HG03521 (cell line): ENCODE measurements around the gene PRDM16.

Experiments used
- ATAC-seq: cut with Tn5 transposase; IDR thresholded peaks from one replicate; pipeline ENCODE4 v1.9.1; 2021; ENCODE audit warnings: mild to moderate bottlenecking, moderate library complexity; ENCODE audit not compliant: unreplicated experiment

The PRDM16 gene

GRCh38 chr1:3475839-3476573, 407.0 kb downstream of the PRDM16 start:
- ATAC-seq = no peak

DNA sequence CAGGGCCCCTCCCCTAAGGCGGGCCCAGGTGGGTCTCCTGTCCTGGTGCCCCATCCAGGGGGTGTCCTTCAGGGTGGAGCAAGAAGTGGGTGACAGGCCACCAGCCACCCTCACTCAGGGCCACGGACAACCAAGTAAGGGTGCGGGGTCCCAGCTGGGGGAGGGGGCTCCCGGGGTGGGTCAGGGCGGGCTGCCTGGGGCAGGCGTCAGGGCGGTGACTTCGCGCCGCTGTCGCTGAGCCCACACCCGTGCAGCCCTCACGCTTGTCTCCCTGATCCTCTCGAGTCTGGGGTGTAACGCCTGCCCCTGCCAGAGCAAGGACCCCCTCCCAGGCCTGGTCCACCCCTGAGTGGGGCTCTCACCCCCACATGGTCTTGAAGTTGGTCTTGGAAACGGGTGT, 407.7 kb downstream of the PRDM16 start:
- no peak for ATAC-seq

- no peak for ATAC-seq
Observed at GRCh38 chr1:3477241-3477995, 408.4 kb downstream of the PRDM16 start.

DNA sequence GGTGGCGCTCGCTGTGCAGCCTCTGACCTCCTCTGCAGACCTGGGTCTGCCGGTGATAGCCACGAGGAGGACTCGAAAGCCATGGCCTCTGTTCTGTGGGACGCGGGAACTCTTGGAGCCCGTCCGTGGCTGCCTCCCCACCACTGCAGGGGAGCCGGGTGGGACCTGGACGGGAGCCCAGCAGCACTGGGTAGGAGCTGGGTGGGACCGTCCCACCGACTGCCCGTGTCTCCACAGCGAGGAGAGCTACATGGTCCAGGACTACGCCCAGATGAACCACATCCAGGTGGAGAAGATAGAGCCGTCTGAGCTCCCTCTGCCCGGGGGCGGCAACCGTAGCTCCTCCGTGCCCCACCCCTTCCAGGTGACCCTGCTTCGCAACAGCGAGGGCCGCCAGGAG, 409.2 kb downstream of the PRDM16 start:
- no peak for ATAC-seq

GRCh38 chr1:3479511-3480368, 410.7 kb downstream of the PRDM16 start:
- no peak for ATAC-seq

GRCh38 chr1:3480369-3480719, 411.3 kb downstream of the PRDM16 start:
- ATAC-seq = no peak

DNA sequence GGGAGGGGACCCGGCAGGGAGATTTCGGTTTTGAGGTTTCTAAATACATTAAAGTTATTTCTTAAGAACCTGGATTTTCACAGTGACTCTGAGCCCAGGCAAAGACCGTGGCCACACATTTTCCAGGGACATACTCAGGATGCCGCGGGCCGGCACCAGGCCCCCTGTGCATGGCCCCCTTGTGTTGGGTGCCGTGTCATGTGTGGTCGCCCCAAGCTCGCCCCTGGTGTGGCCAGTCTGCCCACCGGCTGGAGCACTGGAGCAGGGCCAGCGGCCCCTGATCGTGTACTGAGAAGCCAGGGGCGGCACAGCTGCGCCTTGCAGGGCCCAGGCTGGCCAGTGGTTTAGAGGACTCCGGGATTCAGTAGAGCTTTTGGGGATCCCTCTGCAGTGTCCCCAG, 412.0 kb downstream of the PRDM16 start:
- no peak for ATAC-seq

DNA sequence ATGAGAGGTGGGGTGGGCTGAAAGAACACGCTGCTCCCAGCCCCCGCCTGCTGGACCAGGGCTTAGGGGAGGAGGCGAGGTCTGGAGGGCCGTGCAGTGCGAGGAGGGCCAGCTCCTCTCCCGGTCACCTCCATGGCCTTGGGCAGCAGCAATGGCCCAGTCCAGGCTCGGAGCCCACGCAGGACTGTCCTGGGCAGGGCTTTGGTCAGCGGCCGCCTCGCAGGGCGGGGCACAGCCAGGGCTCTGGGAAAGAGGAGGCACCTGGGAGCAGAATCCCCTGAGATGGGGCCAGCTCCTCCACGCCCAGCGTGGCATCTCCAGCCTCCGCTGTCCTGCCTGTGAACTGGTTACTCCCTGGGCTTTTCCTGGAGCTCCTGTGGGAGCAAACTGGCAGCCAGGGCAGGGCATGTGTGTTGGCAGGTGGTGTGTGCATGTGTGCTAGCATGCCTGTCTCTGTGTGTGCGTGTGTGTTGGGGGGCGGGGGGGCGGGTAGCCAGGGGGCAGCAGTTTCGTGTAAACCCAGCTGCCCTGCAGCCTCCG, 412.9 kb downstream of the PRDM16 start:
- no peak for ATAC-seq

GRCh38 chr1:3482378-3482849, 413.4 kb downstream of the PRDM16 start:
- ATAC-seq = no peak

GRCh38 chr1:3483380-3483779, 414.4 kb downstream of the PRDM16 start:
- no peak for ATAC-seq

GRCh38 chr1:3483801-3484444, 414.9 kb downstream of the PRDM16 start:
- no peak for ATAC-seq

DNA sequence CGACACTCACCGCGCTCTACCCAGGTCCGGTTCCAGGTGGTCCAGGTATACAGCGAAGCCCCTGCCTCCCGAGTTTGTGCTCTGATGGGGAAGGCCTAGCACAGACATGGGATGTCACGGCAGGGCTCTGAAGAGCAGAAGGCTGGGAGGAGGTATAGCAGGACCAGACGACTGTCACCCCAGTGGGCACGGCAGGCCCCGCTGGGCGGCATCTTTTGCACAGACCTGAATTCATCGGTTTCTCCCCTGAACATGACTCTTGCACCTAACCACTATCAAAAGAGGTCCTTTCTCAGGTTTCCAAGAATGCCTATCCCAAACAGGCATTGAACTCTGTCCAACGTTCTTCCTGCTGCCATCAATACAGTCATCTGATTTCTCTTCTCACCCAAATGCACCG, 416.0 kb downstream of the PRDM16 start:
- no peak for ATAC-seq
